ENCODE results near the gene GTPBP1.

GRCh38 chr22:38745676-38746460 is 40.1 kb downstream of the GTPBP1 start:
- TF ChIP-seq POLR2A (IDR thresholded peaks at IDR 0.05), result no peak
- no peak for TF ChIP-seq CTCF (IDR thresholded peaks at IDR 0.05 in 4 of 5, conservative IDR thresholded peaks at IDR 0.05 in 1 of 5)

Data from gastrocnemius medialis (tissue), 4 donors.